ENCODE measurements around the gene ATP6V0B. TPM values are rescaled to one million over a fixed set of nuclear protein-coding genes. Genes with fewer than 3 reads are reported as not detected.

Gene ATP6V0B
- total RNA-seq, 2 experiments from 2014 or later, result 84.8 to 85.1 TPM

Other genes with a start within 250 kb of the ATP6V0B start
- gene ARTN, start 41.2 kb upstream of the ATP6V0B start, total RNA-seq, result not detected
- gene IPO13, start 28.0 kb upstream of the ATP6V0B start, total RNA-seq, result 10 to 100 TPM; 13.3 TPM
- 10 to 100 TPM; 24.8 to 26.9 TPM for gene DPH2, start 5.0 kb upstream of the ATP6V0B start, total RNA-seq
- 10 to 100 TPM; 26.1 TPM for gene B4GALT2, start 4.2 kb downstream of the ATP6V0B start, total RNA-seq
- 1 to 10 TPM; 2.7 to 2.8 TPM for gene CCDC24, start 16.6 kb downstream of the ATP6V0B start, total RNA-seq
- 1 to 10 TPM; 7.4 to 7.9 TPM for gene SLC6A9, start 56.5 kb downstream of the ATP6V0B start, total RNA-seq
- not detected for gene KLF17, start 143.9 kb downstream of the ATP6V0B start, total RNA-seq
- gene KLF18, start 166.7 kb downstream of the ATP6V0B start, total RNA-seq, result not detected
- gene DMAP1, start 238.5 kb downstream of the ATP6V0B start, total RNA-seq, result 10 to 100 TPM; 31.1 to 32.8 TPM